Measurements from ENCODE around the gene YWHAQ.

Gene YWHAQ

GRCh38 chr2:9630736-9631552 lies at the start of gene YWHAQ:
Gene YWHAQ, minus strand, starts transcription at chr2:9630997. Its CDS starts 545 bp downstream, at chr2:9630452.
- DNase-seq (ENCODE audit: low read depth, low spot score): peak; percentile 97

- DNase-seq (ENCODE audit: low read depth, low spot score): no peak
Observed at GRCh38 chr2:9680082-9680481, 49.3 kb upstream of the YWHAQ start.

DNA sequence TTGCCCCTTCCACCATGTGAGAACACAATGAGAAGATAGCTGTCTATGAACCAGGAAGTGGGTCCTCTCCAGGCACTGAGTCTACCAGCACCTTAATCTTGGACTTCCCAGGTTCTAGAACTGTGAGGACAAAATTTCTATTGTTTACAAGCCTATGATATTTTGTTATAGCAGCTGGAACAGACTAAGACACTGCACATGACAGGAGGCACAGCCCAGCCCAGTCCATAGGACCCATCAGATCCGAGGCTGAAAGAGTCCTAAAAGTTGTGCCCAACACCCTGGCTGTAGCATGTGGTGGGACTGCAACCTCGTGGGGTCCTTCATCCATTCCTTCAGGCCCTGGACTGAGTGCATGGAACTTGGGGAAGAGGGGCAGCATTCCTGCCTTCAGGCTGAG lies 48.4 kb upstream of the YWHAQ start:
- DNase-seq (ENCODE audit: low read depth, low spot score): no peak

DNA sequence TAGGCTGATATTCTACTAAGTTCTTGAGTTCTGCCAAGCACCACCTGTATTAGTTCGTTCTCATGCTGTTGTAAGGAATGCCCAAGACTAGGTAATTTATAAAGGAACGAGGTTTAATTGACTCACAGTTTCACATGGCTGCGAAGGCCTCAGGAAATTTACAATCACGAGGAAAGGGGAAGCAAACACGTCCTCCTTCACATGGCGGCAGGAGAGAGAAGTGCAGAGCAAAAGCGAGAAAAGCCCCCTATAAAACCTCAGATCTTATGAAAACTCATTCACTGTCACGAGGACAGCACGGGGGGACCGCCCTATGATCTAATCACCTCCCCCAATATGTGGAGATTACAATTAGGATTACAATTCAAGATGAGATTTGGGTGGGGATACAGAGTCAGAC lies 47.7 kb upstream of the YWHAQ start:
- DNase-seq (ENCODE audit: low read depth, low spot score): no peak

DNA sequence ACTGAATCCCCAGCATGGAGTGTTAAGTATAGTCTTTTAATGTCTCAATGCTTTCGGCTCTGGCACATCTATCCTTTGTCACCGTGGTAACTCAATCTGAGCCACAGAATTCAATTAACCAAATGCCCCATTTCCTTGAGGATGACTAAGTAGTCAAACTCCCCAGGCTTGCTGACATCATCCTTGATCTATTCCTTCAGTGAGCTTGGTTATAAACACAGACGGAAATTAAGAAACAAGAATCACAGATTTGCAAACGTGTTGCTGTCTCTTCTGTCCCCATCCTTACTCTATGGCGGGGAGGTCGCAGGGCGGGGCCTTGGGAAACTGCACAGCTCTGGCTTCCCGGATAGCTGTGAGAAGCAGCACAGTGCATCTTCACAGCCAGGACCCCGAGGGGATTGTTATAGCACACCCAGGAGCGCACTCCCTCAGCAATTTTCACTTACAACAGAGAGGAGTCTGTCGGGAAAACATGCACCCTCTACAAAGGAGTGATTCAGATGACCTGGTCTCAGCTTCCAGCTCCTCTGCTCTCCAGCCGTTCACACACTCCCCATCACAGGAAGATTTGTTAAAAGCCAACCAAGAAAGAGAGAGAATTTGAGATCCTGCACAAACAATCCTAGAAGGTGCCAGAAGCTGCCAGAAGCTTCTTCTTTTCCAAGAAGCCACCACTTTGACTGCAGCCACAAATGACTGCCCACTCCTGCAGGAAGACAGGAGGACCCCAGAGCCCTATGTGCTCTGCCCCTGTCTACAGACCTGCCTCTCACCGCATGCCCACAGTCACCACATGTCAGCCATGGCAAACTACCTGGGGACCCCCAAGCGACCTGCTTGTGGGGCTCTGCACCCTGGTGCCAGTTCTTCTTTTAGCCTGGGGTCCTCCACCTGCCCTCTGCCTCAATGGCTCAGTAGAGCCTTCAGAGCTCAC lies 44.9 kb upstream of the YWHAQ start:
- DNase-seq (ENCODE audit: low read depth, low spot score): no peak

DNA sequence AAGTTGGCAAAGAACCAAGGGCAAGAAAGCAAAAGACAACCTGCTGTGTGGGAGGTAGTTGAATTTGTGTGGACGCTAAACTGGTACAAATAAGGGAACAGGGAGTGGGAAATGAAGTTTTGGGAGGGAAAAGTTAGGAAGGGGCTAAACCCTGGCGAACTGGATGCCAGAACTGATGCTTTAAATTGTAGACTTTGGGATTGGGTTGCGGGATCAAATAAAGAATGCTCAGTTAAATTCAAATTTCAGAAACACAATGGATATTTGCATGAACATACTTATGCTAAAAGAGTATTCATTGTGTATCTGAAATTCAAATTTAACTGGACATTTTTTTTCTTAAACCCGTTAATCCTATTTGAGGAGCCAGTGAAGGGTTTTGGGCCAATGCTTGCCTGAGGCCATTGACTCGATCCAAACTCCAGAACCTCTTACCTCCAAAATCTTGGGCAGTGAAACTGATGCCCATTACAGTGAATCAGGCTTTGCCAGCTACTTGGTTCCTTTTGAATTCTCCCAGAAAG lies 44.2 kb upstream of the YWHAQ start:
- no peak for DNase-seq (ENCODE audit: low read depth, low spot score)

GRCh38 chr2:9673914-9674481 lies 43.2 kb upstream of the YWHAQ start:
- DNase-seq (ENCODE audit: low read depth, low spot score): no peak

DNA sequence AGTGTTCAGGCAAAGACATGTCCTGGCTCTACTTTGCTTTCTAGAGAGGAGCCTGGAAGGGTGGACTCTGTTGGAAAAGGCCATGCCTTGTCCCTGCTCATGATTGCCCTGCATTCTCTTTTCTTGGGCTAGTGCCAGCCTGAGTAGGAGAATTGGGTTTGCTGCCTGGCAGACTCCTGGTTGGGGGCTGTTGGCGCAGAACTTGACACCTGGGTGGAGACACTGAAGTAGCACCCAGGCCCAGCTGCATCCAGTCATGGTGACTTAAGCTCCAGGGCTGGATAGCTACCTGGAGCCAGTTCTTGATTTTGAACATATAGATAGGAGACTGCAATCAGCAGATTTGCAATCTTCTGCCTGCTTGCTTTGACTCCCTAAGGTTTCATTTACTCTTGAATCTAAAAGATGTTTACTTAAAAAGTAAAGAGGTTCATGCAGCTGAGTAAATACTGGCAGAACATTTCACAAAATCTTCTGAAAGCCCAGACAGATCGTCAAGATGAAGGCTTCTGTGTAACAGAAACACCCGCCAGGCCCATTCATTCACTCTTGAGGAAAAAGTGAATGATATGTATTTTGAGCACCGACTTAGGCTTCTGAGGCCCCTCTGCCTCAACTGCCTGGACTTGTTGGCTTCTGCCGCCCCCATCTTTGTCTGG lies 38.0 kb upstream of the YWHAQ start:
- DNase-seq (ENCODE audit: low read depth, low spot score): no peak

DNA sequence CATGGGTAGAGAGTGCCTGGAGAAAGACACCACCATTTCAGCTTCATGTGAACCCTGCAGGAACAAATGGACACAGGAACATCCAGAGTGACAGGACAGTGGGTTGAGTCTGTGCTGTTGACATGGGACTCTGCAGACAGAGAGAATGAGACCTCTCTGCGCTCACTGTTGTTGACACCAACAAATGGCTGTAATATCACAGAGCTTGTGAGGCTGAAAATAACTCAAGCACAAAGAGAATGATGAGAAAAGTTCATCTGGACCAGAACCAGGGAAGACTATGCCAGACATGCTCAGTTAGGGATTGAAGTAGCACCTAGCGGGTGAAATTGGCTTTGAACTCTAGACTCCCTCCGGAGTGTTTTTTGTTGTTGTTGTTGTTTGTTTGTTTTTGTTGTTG lies 37.0 kb upstream of the YWHAQ start:
- DNase-seq (ENCODE audit: low read depth, low spot score): no peak

- no peak for DNase-seq (ENCODE audit: low read depth, low spot score)
Observed at GRCh38 chr2:9666306-9666705, 35.5 kb upstream of the YWHAQ start.

DNA sequence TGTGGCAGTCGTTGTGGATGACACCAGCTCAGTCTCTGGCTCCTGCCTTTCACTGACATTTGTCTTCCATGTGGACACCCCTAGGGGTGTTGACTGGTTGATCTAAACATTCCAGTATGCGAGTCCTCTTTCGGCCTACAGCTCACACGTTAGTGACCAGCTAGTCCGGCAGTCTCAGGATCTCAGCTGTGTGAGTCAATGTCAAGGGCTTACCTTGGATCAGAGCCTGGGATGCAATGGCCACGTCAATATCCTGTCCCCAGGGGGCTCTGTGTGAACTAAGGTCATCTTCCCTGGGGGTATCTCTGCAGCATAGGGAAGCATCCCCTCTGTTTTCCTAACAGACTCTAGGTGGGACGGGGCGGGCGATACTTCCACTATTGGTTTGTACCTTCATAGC lies 35.1 kb upstream of the YWHAQ start:
- DNase-seq (ENCODE audit: low read depth, low spot score): peak; percentile 81

- DNase-seq (ENCODE audit: low read depth, low spot score): no peak
Observed at GRCh38 chr2:9664365-9664764, 33.6 kb upstream of the YWHAQ start.

DNA sequence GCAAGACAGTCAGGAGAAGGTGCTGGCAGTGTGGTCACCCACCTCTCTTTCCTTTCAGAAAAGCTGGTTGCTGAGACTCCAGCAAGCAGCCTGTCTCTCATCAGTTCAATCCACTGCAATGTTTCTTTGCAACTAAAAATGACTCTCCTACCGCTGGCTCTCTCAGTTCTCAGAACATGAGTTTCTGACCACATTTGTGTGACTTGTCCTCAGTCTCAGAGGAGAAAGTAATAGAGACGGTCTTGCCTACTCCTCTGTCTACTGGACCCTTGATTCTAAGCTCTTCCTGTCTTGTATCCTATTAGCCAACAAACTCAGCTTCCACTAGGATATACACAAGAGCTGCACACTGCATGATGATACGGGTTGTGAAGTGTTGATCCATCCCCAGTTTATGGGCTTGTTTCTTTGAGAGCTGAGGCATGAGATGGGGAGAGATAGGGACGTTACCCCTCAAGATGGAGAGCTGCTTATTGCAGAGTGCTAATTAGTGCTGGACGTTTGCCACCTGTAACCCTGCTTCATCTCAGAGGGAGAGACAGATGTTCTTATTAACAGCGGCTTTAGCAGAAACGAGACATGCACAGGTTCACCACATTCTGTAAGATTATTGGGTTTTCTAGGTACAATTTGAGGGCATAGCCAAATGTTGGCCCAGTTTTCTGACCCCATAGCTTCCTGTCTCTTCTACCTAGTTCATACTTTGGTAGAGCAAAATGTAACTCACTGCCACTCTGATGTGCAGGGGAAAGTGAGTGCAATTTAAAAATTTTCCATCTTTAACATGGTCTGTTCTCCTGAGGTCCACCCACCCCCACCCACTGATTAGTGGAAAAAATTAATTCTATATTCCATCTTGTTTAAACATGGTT lies 32.4 kb upstream of the YWHAQ start:
- DNase-seq (ENCODE audit: low read depth, low spot score): no peak

GRCh38 chr2:9661261-9661660 lies 30.5 kb upstream of the YWHAQ start:
- no peak for DNase-seq (ENCODE audit: low read depth, low spot score)

GRCh38 chr2:9660781-9661180 lies 30.0 kb upstream of the YWHAQ start:
- no peak for DNase-seq (ENCODE audit: low read depth, low spot score)

DNA sequence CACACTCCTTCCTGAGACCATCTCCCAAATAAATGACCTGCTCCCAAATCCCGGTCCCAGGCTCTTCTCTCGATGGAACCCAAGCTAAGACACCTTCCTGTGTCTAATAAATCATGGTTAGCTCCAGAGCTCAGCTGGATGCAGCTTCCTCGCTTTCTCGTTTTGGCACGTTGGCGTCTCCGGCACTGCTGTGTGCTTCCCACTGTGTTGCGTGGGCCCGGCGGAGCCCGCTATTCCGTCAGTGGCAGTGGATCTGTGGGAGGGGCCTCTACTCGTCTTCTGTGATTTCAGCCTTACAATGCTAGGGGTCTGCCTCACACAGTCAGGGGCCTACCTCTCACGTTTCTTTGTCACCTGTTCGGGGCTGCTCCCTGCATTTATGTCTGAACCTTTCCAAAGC lies 29.4 kb upstream of the YWHAQ start:
- no peak for DNase-seq (ENCODE audit: low read depth, low spot score)

- no peak for DNase-seq (ENCODE audit: low read depth, low spot score)
Observed at GRCh38 chr2:9658972-9659371, 28.2 kb upstream of the YWHAQ start.

- DNase-seq (ENCODE audit: low read depth, low spot score): no peak
Observed at GRCh38 chr2:9657731-9658130, 26.9 kb upstream of the YWHAQ start.

- no peak for DNase-seq (ENCODE audit: low read depth, low spot score)
Observed at GRCh38 chr2:9657083-9657482, 26.3 kb upstream of the YWHAQ start.

- DNase-seq (ENCODE audit: low read depth, low spot score): peak; percentile 91
Observed at GRCh38 chr2:9656270-9656766, 25.5 kb upstream of the YWHAQ start.
